GM23338 (cell line): ENCODE data around the gene PF4V1. TPM values are rescaled to one million over a fixed set of nuclear protein-coding genes. Genes with fewer than 3 reads are reported as not detected.

Experiments used
- ATAC-seq: fragments of 200-7000 bp; cut with Tn5 transposase; 3 replicates; pipeline ENCODE4 v1.9.1; 2020
- DNase-seq: peaks from one replicate; pipeline ENCODE4 v3.0.0-alpha.2; 2015; ENCODE audit warnings: low spot score
- H2AFZ ChIP-seq: fragments of 200-600 bp; sonication (generic); 2 replicates; pipeline ENCODE4 v1.8.0; 2016; ENCODE audit warnings: antibody characterized with exemption, mild to moderate bottlenecking, moderate library complexity
- H3F3A ChIP-seq: fragments of 200-600 bp; sonication (generic); replicated peaks from 2 replicates; pipeline ENCODE4 v1.8.0; 2017; ENCODE audit warnings: antibody characterized with exemption, mixed run types, low read depth
- H3K27ac ChIP-seq: fragments of 200-600 bp; sonication (generic); 2 replicates; pipeline ENCODE4 v1.6.1; 2016; ENCODE audit warnings: low read depth
- H3K27me3 ChIP-seq: fragments of 200-600 bp; sonication (generic); 2 replicates; pipeline ENCODE4 v1.8.0; 2016; ENCODE audit warnings: mild to moderate bottlenecking, mixed run types, moderate library complexity; ENCODE audit not compliant: insufficient read depth
- H3K36me3 ChIP-seq: fragments of 200-600 bp; sonication (generic); 2 replicates; pipeline ENCODE4 v1.8.0; 2016; ENCODE audit warnings: mild to moderate bottlenecking; ENCODE audit not compliant: insufficient read depth
- H3K4me1 ChIP-seq: fragments of 200-600 bp; sonication (generic); 2 replicates; pipeline ENCODE4 v1.8.0; 2016; ENCODE audit warnings: mild to moderate bottlenecking, moderate library complexity; ENCODE audit not compliant: insufficient read depth
- H3K4me2 ChIP-seq: fragments of 200-600 bp; sonication (generic); 2 replicates; pipeline ENCODE4 v1.7.1; 2017; ENCODE audit warnings: mixed run types
- H3K4me3 ChIP-seq: fragments of 200-600 bp; sonication (generic); 2 replicates; pipeline ENCODE4 v1.6.1; 2016; ENCODE audit warnings: mixed run types
- H3K79me2 ChIP-seq: fragments of 200-600 bp; sonication (generic); replicated peaks from 2 replicates; pipeline ENCODE4 v1.8.0; 2017; ENCODE audit warnings: mild to moderate bottlenecking; ENCODE audit not compliant: insufficient read depth
- H3K9me2 ChIP-seq: fragments of 200-600 bp; sonication (generic); 2 replicates; pipeline ENCODE4 v1.8.0; 2017; ENCODE audit not compliant: insufficient read depth
- H4K20me1 ChIP-seq: fragments of 200-600 bp; sonication (generic); replicated peaks from 2 replicates; pipeline ENCODE4 v1.8.0; 2017; ENCODE audit warnings: mild to moderate bottlenecking; ENCODE audit not compliant: insufficient read depth
- H3K27ac Mint-ChIP-seq: 2 replicates; pipeline ENCODE4 v1.8.0; 2020; ENCODE audit warnings: inconsistent platforms, mild to moderate bottlenecking, moderate library complexity, mixed read lengths
- H3K27me3 Mint-ChIP-seq: 3 replicates; pipeline ENCODE4 v1.8.0; 2022; ENCODE audit warnings: low read depth, mild to moderate bottlenecking, moderate library complexity, mixed read lengths, inconsistent platforms; ENCODE audit not compliant: insufficient read depth, poor library complexity
- H3K36me3 Mint-ChIP-seq: 3 replicates; pipeline ENCODE4 v1.8.0; 2021; ENCODE audit warnings: low read depth, mild to moderate bottlenecking, inconsistent platforms, moderate library complexity, mixed read lengths
- H3K4me1 Mint-ChIP-seq: 3 replicates; pipeline ENCODE4 v1.8.0; 2020; ENCODE audit warnings: mild to moderate bottlenecking, inconsistent platforms, mixed read lengths
- H3K4me3 Mint-ChIP-seq: 3 replicates; pipeline ENCODE4 v1.8.0; 2021; ENCODE audit warnings: moderate library complexity, mild to moderate bottlenecking, inconsistent platforms, mixed read lengths
- H3K9me3 Mint-ChIP-seq: 3 replicates; pipeline ENCODE4 v1.8.0; 2020; ENCODE audit warnings: moderate library complexity, mild to moderate bottlenecking, inconsistent platforms, mixed read lengths
- CREB1 ChIP-seq: fragments of 250-450 bp; sonication (Bioruptor Pico); IDR thresholded peaks from 2 replicates; pipeline ENCODE4 v1.5.0; 2020; ENCODE audit warnings: low read depth, mild to moderate bottlenecking, moderate library complexity
- ETS1 ChIP-seq: IDR thresholded peaks from 2 replicates; pipeline ENCODE4 v1.6.1; 2016; ENCODE audit warnings: antibody characterized with exemption
- EZH2 ChIP-seq: fragments of 200-600 bp; sonication (generic); IDR thresholded peaks from one replicate; pipeline ENCODE4 v1.8.0; 2017; ENCODE audit warnings: antibody characterized with exemption, mild to moderate bottlenecking, low read depth; ENCODE audit not compliant: unreplicated experiment
- EZH2phosphoT487 ChIP-seq: fragments of 200-600 bp; sonication (generic); IDR thresholded peaks from one replicate; pipeline ENCODE4 v1.8.1; 2018; ENCODE audit warnings: antibody characterized with exemption; ENCODE audit not compliant: unreplicated experiment
- POLR2AphosphoS5 ChIP-seq: IDR thresholded peaks from 2 replicates; pipeline ENCODE4 v1.6.1; 2016; ENCODE audit warnings: antibody characterized with exemption, low read depth
- STAT1 ChIP-seq: IDR thresholded peaks from one replicate; pipeline ENCODE4 v1.6.1; 2016; ENCODE audit warnings: antibody characterized with exemption; ENCODE audit not compliant: unreplicated experiment
- ZNF114 ChIP-seq: fragments of 250-450 bp; sonication (Bioruptor Pico); IDR thresholded peaks from 2 replicates; pipeline ENCODE4 v1.5.0; 2020; ENCODE audit warnings: mild to moderate bottlenecking, moderate library complexity
- ZNF331 ChIP-seq: fragments of 250-450 bp; sonication (Bioruptor Pico); IDR thresholded peaks from 2 replicates; pipeline ENCODE4 v1.5.0; 2020; ENCODE audit warnings: low read depth, mild to moderate bottlenecking, moderate library complexity
- polyA plus RNA-seq: library from polyadenylated mRNA; unstranded; fragments of >200 nt; fragmentation: Nextera tagmentation; extraction: Ambion mirVana; gene quantifications from 2 replicates; pipeline ENCODE4 v1.2.1, GENCODE V29; 2016
- total RNA-seq: library from RNA; depleted of rRNA; stranded (reverse); fragments of >200 nt; shearing (Covaris generic); gene quantifications from 2 replicates; pipeline ENCODE4 v1.2.3, GENCODE V29; 2014
- TF ChIP-seq, protein P1 (sequence below): IDR thresholded peaks from one replicate; pipeline ENCODE4 v1.6.1; 2018; ENCODE audit warnings: antibody characterized with exemption; ENCODE audit not compliant: unreplicated experiment
- TF ChIP-seq, protein P2 (sequence below), 2 experiments: fragments of 200-600 bp in 1 of 2; sonication (generic) in 1 of 2; conservative IDR thresholded peaks; 2 replicates each; pipeline versions ENCODE4 v1.5.1 to v1.6.1; 2016 to 2017; ENCODE audit warnings: antibody characterized with exemption in 2 of 2, low read depth in 2 of 2, mild to moderate bottlenecking in 2 of 2, moderate library complexity in 1 of 2

The PF4V1 gene
- total and polyA plus RNA-seq, 2 experiments from 2014 or later = 0.66 TPM; not detected in 1

DNA sequence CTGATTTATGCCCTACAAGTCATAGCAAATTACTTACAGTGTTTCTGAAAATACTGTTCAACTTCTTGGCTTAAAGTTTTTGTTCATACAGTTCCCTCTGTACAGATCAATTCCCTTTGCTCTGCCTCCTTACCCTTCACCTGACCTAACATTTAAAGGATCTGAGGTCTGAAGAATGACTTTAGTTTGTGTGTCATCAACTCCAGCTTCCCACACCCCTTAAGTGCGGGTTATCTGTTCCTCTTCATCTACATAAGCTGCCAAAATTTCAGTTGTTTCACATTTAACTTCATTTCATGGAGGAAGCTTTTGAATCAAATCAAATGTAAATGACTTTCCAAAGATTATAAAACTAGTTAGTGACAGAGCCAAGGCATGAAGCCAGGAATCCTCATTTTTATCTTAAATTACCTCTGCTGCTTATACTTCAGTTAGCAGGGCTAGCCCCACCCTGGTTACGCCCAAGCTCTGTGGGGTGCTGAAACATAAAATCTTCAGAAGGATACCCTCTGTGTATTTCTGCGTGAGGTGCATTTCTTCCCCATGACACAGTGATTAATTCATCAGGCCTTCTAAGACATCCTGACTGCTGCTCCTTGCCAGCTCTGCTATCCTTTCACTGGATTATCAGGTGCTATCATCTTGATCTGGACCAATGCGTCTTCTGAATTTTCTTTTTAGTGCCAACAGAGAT, 32.6 kb downstream of the PF4V1 start:
- H3K79me2 ChIP-seq = no peaks in the 10 kb centered on the region
- Mint-ChIP-seq H3K4me1 (peaks cover 3% of the 10 kb centered on the region; the same call in 2 of the 3 replicates), H3K36me3 (no peaks in the 10 kb centered on the region), H3K27ac (no peak overlapping the region), H3K9me3 (no peaks in the 10 kb centered on the region), H3K4me3 (no peak overlapping the region), H3K27me3 (no peaks in the 10 kb centered on the region)
- H3F3A ChIP-seq = no peaks in the 10 kb centered on the region
- ATAC-seq = no peak
- no peak for DNase-seq
- no peaks in the 10 kb centered on the region for H3K36me3 ChIP-seq
- no peaks in the 10 kb centered on the region for H4K20me1 ChIP-seq
- TF ChIP-seq STAT1 (no peak), CREB1 (CRISPR knock-in tag) (no peak), ZNF114 (no peak), EZH2phosphoT487 (no peak), POLR2AphosphoS5 (no peak), ZNF331 (no peak)
- TF ChIP-seq, protein P1, sequence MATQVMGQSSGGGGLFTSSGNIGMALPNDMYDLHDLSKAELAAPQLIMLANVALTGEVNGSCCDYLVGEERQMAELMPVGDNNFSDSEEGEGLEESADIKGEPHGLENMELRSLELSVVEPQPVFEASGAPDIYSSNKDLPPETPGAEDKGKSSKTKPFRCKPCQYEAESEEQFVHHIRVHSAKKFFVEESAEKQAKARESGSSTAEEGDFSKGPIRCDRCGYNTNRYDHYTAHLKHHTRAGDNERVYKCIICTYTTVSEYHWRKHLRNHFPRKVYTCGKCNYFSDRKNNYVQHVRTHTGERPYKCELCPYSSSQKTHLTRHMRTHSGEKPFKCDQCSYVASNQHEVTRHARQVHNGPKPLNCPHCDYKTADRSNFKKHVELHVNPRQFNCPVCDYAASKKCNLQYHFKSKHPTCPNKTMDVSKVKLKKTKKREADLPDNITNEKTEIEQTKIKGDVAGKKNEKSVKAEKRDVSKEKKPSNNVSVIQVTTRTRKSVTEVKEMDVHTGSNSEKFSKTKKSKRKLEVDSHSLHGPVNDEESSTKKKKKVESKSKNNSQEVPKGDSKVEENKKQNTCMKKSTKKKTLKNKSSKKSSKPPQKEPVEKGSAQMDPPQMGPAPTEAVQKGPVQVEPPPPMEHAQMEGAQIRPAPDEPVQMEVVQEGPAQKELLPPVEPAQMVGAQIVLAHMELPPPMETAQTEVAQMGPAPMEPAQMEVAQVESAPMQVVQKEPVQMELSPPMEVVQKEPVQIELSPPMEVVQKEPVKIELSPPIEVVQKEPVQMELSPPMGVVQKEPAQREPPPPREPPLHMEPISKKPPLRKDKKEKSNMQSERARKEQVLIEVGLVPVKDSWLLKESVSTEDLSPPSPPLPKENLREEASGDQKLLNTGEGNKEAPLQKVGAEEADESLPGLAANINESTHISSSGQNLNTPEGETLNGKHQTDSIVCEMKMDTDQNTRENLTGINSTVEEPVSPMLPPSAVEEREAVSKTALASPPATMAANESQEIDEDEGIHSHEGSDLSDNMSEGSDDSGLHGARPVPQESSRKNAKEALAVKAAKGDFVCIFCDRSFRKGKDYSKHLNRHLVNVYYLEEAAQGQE = no peak
- H3K27ac ChIP-seq = no peak overlapping the region
- H3K4me1 ChIP-seq = no peaks in the 10 kb centered on the region
- H3K9me2 ChIP-seq = no peaks in the 10 kb centered on the region
- H3K27me3 ChIP-seq = no peaks in the 10 kb centered on the region
- H2AFZ ChIP-seq = peak overlapping the region; percentile 67
- H3K4me3 ChIP-seq = no peak overlapping the region
- no peak overlapping the region for H3K4me2 ChIP-seq

DNA sequence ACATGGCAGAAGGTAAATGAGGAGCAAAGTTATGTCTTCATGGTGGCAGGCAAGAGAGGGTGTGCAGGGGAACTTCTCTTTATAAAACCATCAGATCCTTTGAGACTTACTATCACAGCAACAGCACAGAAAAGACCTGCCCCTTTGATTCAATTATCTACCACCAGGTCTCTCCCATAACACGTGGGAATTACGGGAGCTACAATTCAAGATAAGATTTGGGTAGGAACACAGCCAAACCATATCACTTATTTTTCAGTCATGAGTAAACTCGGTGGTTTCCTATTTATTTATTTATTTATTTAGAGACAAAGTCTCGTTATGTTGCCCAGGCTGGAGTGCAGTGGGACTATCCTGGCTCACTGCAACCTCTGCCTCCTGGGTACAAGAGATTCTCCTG, 38.2 kb downstream of the PF4V1 start:
- no peaks in the 10 kb centered on the region for H3K79me2 ChIP-seq
- H3K4me3 ChIP-seq = no peak overlapping the region
- H3K27me3 ChIP-seq = no peaks in the 10 kb centered on the region
- no peak overlapping the region for H2AFZ ChIP-seq
- Mint-ChIP-seq H3K27me3 (no peaks in the 10 kb centered on the region), H3K4me3 (no peak overlapping the region), H3K9me3 (no peaks in the 10 kb centered on the region), H3K4me1 (peaks cover 6% of the 10 kb centered on the region; the same call in 2 of the 3 replicates), H3K27ac (no peak overlapping the region), H3K36me3 (no peaks in the 10 kb centered on the region)
- ATAC-seq = no peak
- H3K36me3 ChIP-seq = no peaks in the 10 kb centered on the region
- H3K4me2 ChIP-seq = no peak overlapping the region
- H3K9me2 ChIP-seq = no peaks in the 10 kb centered on the region
- H3K27ac ChIP-seq = no peak overlapping the region
- no peaks in the 10 kb centered on the region for H3K4me1 ChIP-seq
- no peak for DNase-seq
- H4K20me1 ChIP-seq = no peaks in the 10 kb centered on the region
- H3F3A ChIP-seq = no peaks in the 10 kb centered on the region
- TF ChIP-seq ETS1 (no peak), EZH2phosphoT487 (no peak), EZH2 (no peak), STAT1 (no peak), ZNF331 (no peak)
- TF ChIP-seq, protein P2, sequence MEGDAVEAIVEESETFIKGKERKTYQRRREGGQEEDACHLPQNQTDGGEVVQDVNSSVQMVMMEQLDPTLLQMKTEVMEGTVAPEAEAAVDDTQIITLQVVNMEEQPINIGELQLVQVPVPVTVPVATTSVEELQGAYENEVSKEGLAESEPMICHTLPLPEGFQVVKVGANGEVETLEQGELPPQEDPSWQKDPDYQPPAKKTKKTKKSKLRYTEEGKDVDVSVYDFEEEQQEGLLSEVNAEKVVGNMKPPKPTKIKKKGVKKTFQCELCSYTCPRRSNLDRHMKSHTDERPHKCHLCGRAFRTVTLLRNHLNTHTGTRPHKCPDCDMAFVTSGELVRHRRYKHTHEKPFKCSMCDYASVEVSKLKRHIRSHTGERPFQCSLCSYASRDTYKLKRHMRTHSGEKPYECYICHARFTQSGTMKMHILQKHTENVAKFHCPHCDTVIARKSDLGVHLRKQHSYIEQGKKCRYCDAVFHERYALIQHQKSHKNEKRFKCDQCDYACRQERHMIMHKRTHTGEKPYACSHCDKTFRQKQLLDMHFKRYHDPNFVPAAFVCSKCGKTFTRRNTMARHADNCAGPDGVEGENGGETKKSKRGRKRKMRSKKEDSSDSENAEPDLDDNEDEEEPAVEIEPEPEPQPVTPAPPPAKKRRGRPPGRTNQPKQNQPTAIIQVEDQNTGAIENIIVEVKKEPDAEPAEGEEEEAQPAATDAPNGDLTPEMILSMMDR (conservative IDR thresholded peaks at IDR 0.05; ENCODE audit: low read depth in 2 of 2) = no peak
